Caco-2 (cell line): ENCODE results near the gene ACAA1. TPM values are rescaled to one million over a fixed set of nuclear protein-coding genes. Genes with fewer than 3 reads are reported as not detected.

Experiments used
- BruUV-seq: library from RNA; stranded (reverse); fragments of 400-500 nt; replicated peaks from 2 replicates; lab custom pipeline; 2021; lab: Mats Ljungman, UMichigan
- CTCF ChIA-PET: fragments of 300-600 bp; sonication (Branson Sonifier 250); formaldehyde crosslinking; loops from one replicate; lab custom pipeline; 2022; ENCODE audit warnings: antibody characterized with exemption; lab: Charles Lee
- POLR2A ChIA-PET: fragments of 300-600 bp; sonication (Branson Sonifier 250); formaldehyde crosslinking; loops from one replicate; lab custom pipeline; 2022; ENCODE audit warnings: antibody characterized with exemption; lab: Charles Lee
- DNase-seq, 2 experiments: peaks; one replicate each; pipeline versions ENCODE4 v3.0.0 to v3.0.0-alpha.2; 2020 to 2022
- H3K27me3 ChIP-seq: replicated peaks from 2 replicates; pipeline ENCODE4 v1.6.0; 2011; ENCODE audit warnings: low read length; ENCODE audit not compliant: control insufficient read depth, insufficient read depth
- H3K36me3 ChIP-seq: 2 replicates; pipeline ENCODE4 v1.5.1; 2011; ENCODE audit warnings: low read length; ENCODE audit not compliant: control insufficient read depth, insufficient read depth
- H3K4me1 ChIP-seq: fragments of 250-450 bp; sonication (Bioruptor Pico); 2 replicates; pipeline ENCODE4 v1.5.1; 2020; ENCODE audit warnings: mild to moderate bottlenecking
- H3K4me3 ChIP-seq: 2 replicates; pipeline ENCODE4 v1.5.1; 2011; ENCODE audit warnings: low read depth, mild to moderate bottlenecking, control low read depth, low read length
- H3K9me3 ChIP-seq: fragments of 250-450 bp; sonication (Bioruptor Pico); 2 replicates; pipeline ENCODE4 v1.5.1; 2020; ENCODE audit warnings: mild to moderate bottlenecking, moderate library complexity
- H3K27ac Mint-ChIP-seq: one replicate; pipeline ENCODE4 v1.8.0; 2022; ENCODE audit warnings: mixed read lengths; ENCODE audit not compliant: unreplicated experiment
- H3K27me3 Mint-ChIP-seq: one replicate; pipeline ENCODE4 v1.8.0; 2022; ENCODE audit warnings: mixed read lengths; ENCODE audit not compliant: insufficient read depth, unreplicated experiment
- H3K36me3 Mint-ChIP-seq: one replicate; pipeline ENCODE4 v1.8.0; 2022; ENCODE audit warnings: mild to moderate bottlenecking, mixed read lengths; ENCODE audit not compliant: insufficient read depth, unreplicated experiment
- H3K4me1 Mint-ChIP-seq: one replicate; pipeline ENCODE4 v1.8.0; 2022; ENCODE audit warnings: low read depth, mixed read lengths; ENCODE audit not compliant: unreplicated experiment
- H3K4me3 Mint-ChIP-seq: one replicate; pipeline ENCODE4 v1.8.0; 2022; ENCODE audit warnings: mild to moderate bottlenecking, moderate library complexity, mixed read lengths; ENCODE audit not compliant: unreplicated experiment
- H3K9me3 Mint-ChIP-seq: one replicate; pipeline ENCODE4 v1.8.0; 2022; ENCODE audit warnings: mixed read lengths; ENCODE audit not compliant: unreplicated experiment
- CTCF ChIP-seq, 2 experiments: fragments of 200-600 bp in 1 of 2; IDR thresholded peaks; 1 replicate in 1 of 2; 2 replicates in 1 of 2; pipeline versions ENCODE4 v1.5.1 to v1.8.0; 2011 to 2022; ENCODE audit warnings: antibody characterized with exemption in 1 of 2, control low read depth in 1 of 2, inconsistent platforms in 1 of 2, low read depth in 1 of 2, low read length in 1 of 2, mild to moderate bottlenecking in 1 of 2, moderate library complexity in 1 of 2; ENCODE audit not compliant: insufficient read depth in 1 of 2, severe bottlenecking in 1 of 2, unreplicated experiment in 1 of 2
- intact Hi-C: fragments of 100-400 bp; cut with micrococcal nuclease; formaldehyde crosslinking; loops from one replicate; pipeline ENCODE4 v1.10.0; 2022; ENCODE audit not compliant: unreplicated experiment
- total RNA-seq: library from RNA; stranded (reverse); gene quantifications from 2 replicates; pipeline ENCODE4 v1.2.3, GENCODE V29; 2022

The ACAA1 gene
- total RNA-seq, 1 experiment from 2014 or later, result 139 TPM

- BruUV-seq, result no TSS peak
- Histone ChIP-seq H3K9me3 (peaks cover 4% of the 10 kb centered on the region; the same call in 1 of the 2 replicates), H3K4me1 (no peaks in the 10 kb centered on the region), H3K4me3 (no peak overlapping the region), H3K36me3 (no peaks in the 10 kb centered on the region), H3K27me3 (no peaks in the 10 kb centered on the region)
- no peak for TF ChIP-seq CTCF (IDR thresholded peaks at IDR 0.05; ENCODE audit: insufficient read depth in 1 of 2, low read depth in 1 of 2, low read length in 1 of 2, severe bottlenecking in 1 of 2, unreplicated experiment in 1 of 2)
- Mint-ChIP-seq H3K27ac (no peak overlapping the region), H3K4me1 (no peaks in the 10 kb centered on the region), H3K9me3 (peaks cover 13% of the 10 kb centered on the region), H3K36me3 (no peaks in the 10 kb centered on the region), H3K4me3 (no peak overlapping the region), H3K27me3 (no peaks in the 10 kb centered on the region)
- ChIA-PET POLR2A (no interaction called here), CTCF (interaction anchor here (0.7 kb wide), 1 partner anchor 10 kb away, joined by 4 read pairs; no protein-coding TSS in a partner anchor)
- intact Hi-C loops, result no loop called here
- no peak for DNase-seq
Measured at GRCh38 chr3:38147421-38147820, 10.5 kb upstream of the ACAA1 start.

- TF ChIP-seq CTCF (IDR thresholded peaks at IDR 0.05; ENCODE audit: insufficient read depth in 1 of 2, low read depth in 1 of 2, low read length in 1 of 2, severe bottlenecking in 1 of 2, unreplicated experiment in 1 of 2), result no peak
- Histone ChIP-seq H3K9me3 (peaks cover 4% of the 10 kb centered on the region; the same call in 1 of the 2 replicates), H3K36me3 (no peaks in the 10 kb centered on the region), H3K4me3 (no peak overlapping the region), H3K4me1 (no peaks in the 10 kb centered on the region), H3K27me3 (no peaks in the 10 kb centered on the region)
- Mint-ChIP-seq H3K4me3 (no peak overlapping the region), H3K27me3 (no peaks in the 10 kb centered on the region), H3K36me3 (no peaks in the 10 kb centered on the region), H3K4me1 (no peaks in the 10 kb centered on the region), H3K27ac (no peak overlapping the region), H3K9me3 (peaks cover 13% of the 10 kb centered on the region)
- ChIA-PET POLR2A (no interaction called here), CTCF (no interaction called here)
- intact Hi-C loops, result no loop called here
- DNase-seq, result no peak
- no TSS peak for BruUV-seq
Measured at GRCh38 chr3:38146504-38146903, 9.6 kb upstream of the ACAA1 start.

GRCh38 chr3:38143511-38143910 lies 6.6 kb upstream of the ACAA1 start:
- Mint-ChIP-seq H3K27ac (no peak overlapping the region), H3K4me1 (peaks cover 6% of the 10 kb centered on the region), H3K9me3 (peaks cover 13% of the 10 kb centered on the region), H3K27me3 (no peaks in the 10 kb centered on the region), H3K36me3 (no peaks in the 10 kb centered on the region), H3K4me3 (no peak overlapping the region)
- ChIA-PET POLR2A (no interaction called here), CTCF (no interaction called here)
- H3K36me3 ChIP-seq, result no peaks in the 10 kb centered on the region
- H3K9me3 ChIP-seq, result peaks cover 4% of the 10 kb centered on the region; the same call in 1 of the 2 replicates
- no TSS peak for BruUV-seq
- intact Hi-C loops, result no loop called here
- no peak for TF ChIP-seq CTCF (IDR thresholded peaks at IDR 0.05; ENCODE audit: insufficient read depth in 1 of 2, low read depth in 1 of 2, low read length in 1 of 2, severe bottlenecking in 1 of 2, unreplicated experiment in 1 of 2)
- H3K4me3 ChIP-seq, result no peak overlapping the region
- no peaks in the 10 kb centered on the region for H3K27me3 ChIP-seq
- peaks cover 7% of the 10 kb centered on the region; the same call in 1 of the 2 replicates for H3K4me1 ChIP-seq
- DNase-seq, result no peak
